GM19438 (cell line): ENCODE results near the gene INTS6.
A peak's percentile ranks its signal among the peaks of the same experiment; 100 is the strongest.

ENCODE experiments used
- ATAC-seq: cut with Tn5 transposase; IDR thresholded peaks from one replicate; pipeline ENCODE4 v1.9.1; 2021; ENCODE audit warnings: low read depth; ENCODE audit not compliant: unreplicated experiment

INTS6 gene

GRCh38 chr13:51452361-51453206 is at the start of gene INTS6:
INTS6 (minus strand) TSS chr13:51453036; CDS start chr13:51452525, 511 bp downstream.
- ATAC-seq = peak; percentile 64

GRCh38 chr13:51502153-51502651 is 49.4 kb upstream of the INTS6 start:
- ATAC-seq = peak; percentile 96

GRCh38 chr13:51501592-51502152 is 48.8 kb upstream of the INTS6 start:
- peak; percentile 30 for ATAC-seq

GRCh38 chr13:51501096-51501495 is 48.3 kb upstream of the INTS6 start:
- ATAC-seq = no peak

- no peak for ATAC-seq
Observed at GRCh38 chr13:51500687-51501086, 47.9 kb upstream of the INTS6 start.

- no peak for ATAC-seq
Observed at GRCh38 chr13:51499841-51500240, 47.0 kb upstream of the INTS6 start.

GRCh38 chr13:51495316-51495715 is 42.5 kb upstream of the INTS6 start:
- no peak for ATAC-seq

GRCh38 chr13:51494156-51494555 is 41.3 kb upstream of the INTS6 start:
- no peak for ATAC-seq

GRCh38 chr13:51488212-51488611 is 35.4 kb upstream of the INTS6 start:
- ATAC-seq = no peak

- no peak for ATAC-seq
Observed at GRCh38 chr13:51481656-51482055, 28.8 kb upstream of the INTS6 start.

GRCh38 chr13:51479199-51479523 is 26.3 kb upstream of the INTS6 start:
- ATAC-seq = no peak

- ATAC-seq = no peak
Observed at GRCh38 chr13:51478418-51479198, 25.8 kb upstream of the INTS6 start.

GRCh38 chr13:51477653-51478324 is 25.0 kb upstream of the INTS6 start:
- ATAC-seq = no peak

GRCh38 chr13:51477149-51477548 is 24.3 kb upstream of the INTS6 start:
- ATAC-seq = no peak

GRCh38 chr13:51475727-51476501 is 23.1 kb upstream of the INTS6 start:
- no peak for ATAC-seq

- ATAC-seq = no peak
Observed at GRCh38 chr13:51469790-51470189, 17.0 kb upstream of the INTS6 start.

GRCh38 chr13:51467730-51468129 is 14.9 kb upstream of the INTS6 start:
- no peak for ATAC-seq

GRCh38 chr13:51465124-51465523 is 12.3 kb upstream of the INTS6 start:
- ATAC-seq = no peak

GRCh38 chr13:51457086-51457815 is 4.4 kb upstream of the INTS6 start:
- ATAC-seq = no peak
